Measurements from ENCODE around the gene SHISA9.
"Not testable (repeated sequence)": the region's sequence is repeated elsewhere in the genome, so short reads cannot be mapped to it uniquely, and the experiment has no call there.

Gene SHISA9

DNA sequence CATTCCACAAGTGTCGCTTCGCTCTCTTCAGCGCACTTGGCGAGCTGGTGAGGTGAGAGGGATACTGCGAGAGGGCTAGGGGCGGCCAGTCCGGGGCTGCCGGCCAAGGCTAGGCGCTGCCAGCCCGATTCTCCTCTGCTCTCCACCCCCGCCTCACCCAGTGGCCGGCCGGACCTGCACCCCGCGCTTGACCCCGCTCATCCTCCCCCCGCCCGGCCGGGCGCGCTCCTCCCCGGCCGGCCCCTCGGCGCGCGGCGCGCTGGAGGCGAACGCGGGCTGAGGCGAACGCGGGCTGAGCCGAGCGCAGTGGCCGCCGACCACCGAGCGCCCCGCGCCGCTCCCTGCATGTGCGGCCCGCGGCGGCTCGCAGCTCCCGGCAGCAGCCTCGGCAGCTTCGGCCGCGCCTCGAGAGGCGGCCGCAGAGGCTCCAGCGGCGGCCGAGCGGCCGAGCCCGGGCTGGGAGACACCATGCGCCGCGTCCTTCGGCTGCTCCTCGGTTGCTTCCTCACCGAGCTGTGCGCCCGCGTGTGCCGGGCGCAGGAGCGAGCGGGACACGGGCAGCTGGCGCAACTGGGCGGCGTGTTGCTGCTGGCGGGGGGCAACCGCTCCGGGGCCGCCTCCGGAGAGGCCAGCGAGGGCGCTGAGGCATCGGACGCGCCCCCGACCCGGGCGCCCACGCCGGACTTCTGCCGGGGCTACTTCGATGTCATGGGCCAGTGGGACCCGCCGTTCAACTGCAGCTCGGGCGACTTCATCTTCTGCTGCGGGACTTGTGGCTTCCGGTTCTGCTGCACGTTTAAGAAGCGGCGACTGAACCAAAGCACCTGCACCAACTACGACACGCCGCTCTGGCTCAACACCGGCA is at the start of gene SHISA9:
TSS of gene SHISA9 (plus strand) at position 2 of the 865 bp plus-strand sequence.
- no peak within 1 kb of the TSS for H3K4me3 Mint-ChIP-seq
- no peak for DNase-seq (ENCODE audit: low spot score in 2 of 2)
- no peak for ATAC-seq (replicated peaks; ENCODE audit: extremely low read depth, poor library complexity, severe bottlenecking)
- H3K9me3 Mint-ChIP-seq, result no peaks in the 10 kb centered on the region
- H3K4me1 Mint-ChIP-seq, result no peaks in the 10 kb centered on the region
- H3K36me3 Mint-ChIP-seq (ENCODE audit: insufficient read depth), result no peaks in the 10 kb centered on the region
- peaks cover 60% of the 10 kb centered on the region for H3K27me3 Mint-ChIP-seq
- H3K27ac Mint-ChIP-seq (ENCODE audit: low read depth), result no peak within 1 kb of the TSS

DNA sequence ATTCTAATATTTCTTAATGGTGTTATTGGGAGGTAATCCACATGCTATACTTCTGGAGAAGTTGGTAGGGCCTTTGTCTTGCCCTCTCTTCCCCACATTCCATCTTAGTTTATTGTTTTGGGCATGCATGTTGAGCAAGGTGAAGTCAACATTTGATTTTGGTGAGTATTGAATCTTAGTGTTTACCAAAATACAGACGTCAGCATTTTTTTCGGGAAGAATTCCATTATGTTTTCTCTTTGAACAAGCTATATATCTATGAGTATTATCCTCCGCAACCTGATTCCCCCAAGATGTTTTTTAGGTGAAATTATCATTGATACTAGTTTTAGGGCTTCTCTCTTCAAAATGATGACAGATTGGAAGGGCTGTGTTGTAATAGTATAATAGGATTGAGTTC is 47.4 kb upstream of the SHISA9 start:
- H3K27me3 Mint-ChIP-seq, result peaks cover 25% of the 10 kb centered on the region
- peaks cover 2% of the 10 kb centered on the region for H3K36me3 Mint-ChIP-seq (ENCODE audit: insufficient read depth)
- ATAC-seq (replicated peaks; ENCODE audit: extremely low read depth, poor library complexity, severe bottlenecking) (no peak), DNase-seq (ENCODE audit: low spot score in 2 of 2) (no peak)
- H3K27ac Mint-ChIP-seq (ENCODE audit: low read depth), result no peak overlapping the region
- no peaks in the 10 kb centered on the region for H3K4me1 Mint-ChIP-seq
- no peak overlapping the region for H3K4me3 Mint-ChIP-seq
- peaks cover 7% of the 10 kb centered on the region for H3K9me3 Mint-ChIP-seq

- DNase-seq (ENCODE audit: low spot score in 2 of 2); H3K4me3 Mint-ChIP-seq; ATAC-seq (replicated peaks; ENCODE audit: extremely low read depth, poor library complexity, severe bottlenecking); H3K27ac Mint-ChIP-seq (ENCODE audit: low read depth); H3K36me3 Mint-ChIP-seq (ENCODE audit: insufficient read depth); H3K4me1 Mint-ChIP-seq; H3K9me3 Mint-ChIP-seq: not testable (repeated sequence)
- peaks cover 19% of the 10 kb centered on the region for H3K27me3 Mint-ChIP-seq
These were observed 44.0 kb upstream of the SHISA9 start for GRCh38 chr16:12857435-12857834.

- Mint-ChIP-seq H3K4me1 (no peaks in the 10 kb centered on the region), H3K4me3 (no peak overlapping the region), H3K36me3 (ENCODE audit: insufficient read depth) (peaks cover 2% of the 10 kb centered on the region), H3K9me3 (peaks cover 3% of the 10 kb centered on the region), H3K27ac (ENCODE audit: low read depth) (no peak overlapping the region), H3K27me3 (peaks cover 34% of the 10 kb centered on the region)
- ATAC-seq (replicated peaks; ENCODE audit: extremely low read depth, poor library complexity, severe bottlenecking) (no peak), DNase-seq (ENCODE audit: low spot score in 2 of 2) (no peak)
These were observed 39.1 kb upstream of the SHISA9 start for GRCh38 chr16:12862327-12862726.

DNA sequence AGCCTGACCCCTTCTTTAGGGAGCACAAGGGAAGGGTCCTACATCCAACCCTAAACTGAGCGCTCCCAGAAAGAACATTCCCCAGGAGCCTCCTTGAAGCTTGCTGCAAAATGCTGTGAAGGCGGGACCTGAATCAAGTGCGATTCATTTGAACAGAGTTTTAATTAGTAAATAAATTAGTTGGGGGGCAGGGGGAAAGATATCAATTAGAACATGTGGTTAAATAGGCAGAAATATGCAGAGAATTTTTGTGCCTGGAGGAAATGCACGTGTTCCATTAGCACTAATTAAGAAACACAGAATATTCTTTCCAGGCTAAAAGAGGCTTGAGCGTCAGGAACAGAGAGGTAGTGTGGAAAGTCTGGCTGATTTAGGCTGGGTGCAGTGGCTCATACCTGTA is 38.5 kb upstream of the SHISA9 start:
- DNase-seq (ENCODE audit: low spot score in 2 of 2) (no peak), ATAC-seq (replicated peaks; ENCODE audit: extremely low read depth, poor library complexity, severe bottlenecking) (no peak)
- H3K9me3 Mint-ChIP-seq, result no peaks in the 10 kb centered on the region
- H3K27ac Mint-ChIP-seq (ENCODE audit: low read depth), result no peak overlapping the region
- H3K36me3 Mint-ChIP-seq (ENCODE audit: insufficient read depth), result peaks cover 2% of the 10 kb centered on the region
- H3K4me1 Mint-ChIP-seq, result no peaks in the 10 kb centered on the region
- H3K4me3 Mint-ChIP-seq, result no peak overlapping the region
- H3K27me3 Mint-ChIP-seq, result peaks cover 34% of the 10 kb centered on the region

DNA sequence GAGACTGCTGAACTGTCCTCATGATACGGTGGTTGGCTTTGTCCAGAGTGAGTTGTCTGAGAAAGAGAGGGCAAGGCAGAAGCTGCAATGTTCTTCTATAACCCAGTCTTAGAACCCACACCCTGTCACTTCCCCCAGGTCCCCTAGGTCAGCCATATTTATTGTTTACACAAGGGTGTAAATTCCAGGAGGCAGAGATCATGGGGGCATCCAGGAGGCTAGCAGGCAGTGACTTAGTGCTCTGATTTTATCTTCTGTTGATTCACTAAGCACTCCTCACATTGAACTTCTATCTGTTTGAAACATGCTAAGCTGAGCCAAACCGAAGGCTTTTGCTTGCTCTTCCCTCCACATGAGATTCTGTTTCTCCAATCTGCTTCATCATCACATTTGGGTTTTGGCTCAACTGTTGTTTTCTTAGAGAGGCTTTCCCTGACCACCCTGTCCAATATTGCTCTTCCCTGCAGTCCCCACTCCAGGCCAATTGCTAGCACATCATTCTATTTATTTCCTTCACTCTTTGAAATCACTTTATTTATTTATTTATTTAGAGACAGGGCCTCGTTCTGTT is 34.3 kb upstream of the SHISA9 start:
- DNase-seq (ENCODE audit: low spot score in 2 of 2), result no peak
- Mint-ChIP-seq H3K4me3 (no peak overlapping the region), H3K4me1 (no peaks in the 10 kb centered on the region), H3K36me3 (ENCODE audit: insufficient read depth) (no peaks in the 10 kb centered on the region), H3K27me3 (peaks cover 38% of the 10 kb centered on the region), H3K27ac (ENCODE audit: low read depth) (no peak overlapping the region), H3K9me3 (no peaks in the 10 kb centered on the region)
- ATAC-seq (replicated peaks; ENCODE audit: extremely low read depth, poor library complexity, severe bottlenecking), result no peak

GRCh38 chr16:12868169-12868568 is 33.2 kb upstream of the SHISA9 start:
- Mint-ChIP-seq H3K36me3 (ENCODE audit: insufficient read depth) (no peaks in the 10 kb centered on the region), H3K27me3 (peaks cover 27% of the 10 kb centered on the region), H3K27ac (ENCODE audit: low read depth) (no peak overlapping the region), H3K4me3 (no peak overlapping the region), H3K4me1 (no peaks in the 10 kb centered on the region), H3K9me3 (no peaks in the 10 kb centered on the region)
- DNase-seq (ENCODE audit: low spot score in 2 of 2) (no peak), ATAC-seq (replicated peaks; ENCODE audit: extremely low read depth, poor library complexity, severe bottlenecking) (no peak)

- Mint-ChIP-seq H3K4me3 (no peak overlapping the region), H3K36me3 (ENCODE audit: insufficient read depth) (no peaks in the 10 kb centered on the region), H3K4me1 (no peaks in the 10 kb centered on the region), H3K9me3 (no peaks in the 10 kb centered on the region), H3K27me3 (peaks cover 26% of the 10 kb centered on the region), H3K27ac (ENCODE audit: low read depth) (no peak overlapping the region)
- no peak for DNase-seq (ENCODE audit: low spot score in 2 of 2)
- ATAC-seq (replicated peaks; ENCODE audit: extremely low read depth, poor library complexity, severe bottlenecking), result no peak
These were observed 32.6 kb upstream of the SHISA9 start for GRCh38 chr16:12868788-12869187.

DNA sequence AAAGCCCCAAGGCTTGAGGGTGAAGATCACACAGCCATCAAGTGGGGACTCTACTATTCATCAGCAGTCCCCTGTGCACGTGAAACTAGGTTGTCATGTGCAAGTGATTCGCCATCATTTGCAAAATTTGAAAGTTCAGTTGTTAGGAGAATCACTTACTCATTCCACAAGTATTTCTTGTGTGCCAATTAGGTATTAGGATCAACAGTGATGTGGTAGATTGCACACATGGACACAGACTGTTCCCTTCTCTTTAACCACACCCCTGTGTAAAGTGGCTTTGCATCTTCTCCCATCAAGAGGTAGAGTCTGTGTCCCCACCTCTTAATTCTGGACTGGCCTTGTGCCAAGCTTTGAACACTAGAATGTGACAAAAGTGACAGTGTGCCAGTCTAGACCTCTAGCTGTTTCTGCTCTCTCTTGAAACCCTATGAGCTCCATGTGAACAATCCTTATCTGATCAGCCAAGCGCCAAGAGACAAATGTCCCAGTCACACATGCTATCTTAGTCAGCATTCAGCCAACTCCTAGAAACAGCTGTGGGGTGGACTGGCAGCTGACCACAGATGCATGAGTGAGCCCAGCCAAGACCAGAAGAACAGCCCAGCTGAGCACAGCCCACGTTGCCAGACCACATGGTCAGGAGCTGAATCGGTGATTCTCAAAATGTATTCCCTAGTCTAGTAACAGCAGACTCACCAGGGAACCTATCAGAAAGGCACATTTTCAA is 31.5 kb upstream of the SHISA9 start:
- no peak overlapping the region for H3K4me3 Mint-ChIP-seq
- no peak overlapping the region for H3K27ac Mint-ChIP-seq (ENCODE audit: low read depth)
- no peaks in the 10 kb centered on the region for H3K4me1 Mint-ChIP-seq
- ATAC-seq (replicated peaks; ENCODE audit: extremely low read depth, poor library complexity, severe bottlenecking), result no peak
- H3K36me3 Mint-ChIP-seq (ENCODE audit: insufficient read depth), result no peaks in the 10 kb centered on the region
- no peaks in the 10 kb centered on the region for H3K9me3 Mint-ChIP-seq
- H3K27me3 Mint-ChIP-seq, result peaks cover 26% of the 10 kb centered on the region
- DNase-seq (ENCODE audit: low spot score in 2 of 2), result no peak

DNA sequence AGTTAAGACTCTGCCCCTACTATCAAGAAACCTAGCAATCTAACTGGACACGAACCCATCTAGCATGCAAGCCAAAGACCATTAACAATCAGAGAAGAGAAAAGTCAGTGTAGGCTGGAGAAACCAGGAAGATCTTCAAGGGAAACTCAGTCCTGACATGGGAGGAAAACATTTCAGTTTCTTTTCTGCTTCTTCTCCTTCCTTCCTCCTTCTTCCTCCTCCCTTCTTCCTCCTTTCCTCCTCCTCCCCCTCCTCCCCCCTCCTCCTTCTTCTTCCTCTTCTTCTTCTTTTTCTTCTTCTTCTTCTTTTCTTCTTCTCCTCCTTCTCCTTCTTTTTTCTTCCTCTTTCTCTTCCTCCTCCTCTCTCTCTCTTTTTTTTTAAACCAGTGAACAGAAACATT is 29.6 kb upstream of the SHISA9 start:
- ATAC-seq (replicated peaks; ENCODE audit: extremely low read depth, poor library complexity, severe bottlenecking) (no peak), DNase-seq (ENCODE audit: low spot score in 2 of 2) (no peak)
- Mint-ChIP-seq H3K4me1 (no peaks in the 10 kb centered on the region), H3K36me3 (ENCODE audit: insufficient read depth) (no peaks in the 10 kb centered on the region), H3K4me3 (no peak overlapping the region), H3K9me3 (no peaks in the 10 kb centered on the region), H3K27me3 (peaks cover 15% of the 10 kb centered on the region), H3K27ac (ENCODE audit: low read depth) (no peak overlapping the region)

DNA sequence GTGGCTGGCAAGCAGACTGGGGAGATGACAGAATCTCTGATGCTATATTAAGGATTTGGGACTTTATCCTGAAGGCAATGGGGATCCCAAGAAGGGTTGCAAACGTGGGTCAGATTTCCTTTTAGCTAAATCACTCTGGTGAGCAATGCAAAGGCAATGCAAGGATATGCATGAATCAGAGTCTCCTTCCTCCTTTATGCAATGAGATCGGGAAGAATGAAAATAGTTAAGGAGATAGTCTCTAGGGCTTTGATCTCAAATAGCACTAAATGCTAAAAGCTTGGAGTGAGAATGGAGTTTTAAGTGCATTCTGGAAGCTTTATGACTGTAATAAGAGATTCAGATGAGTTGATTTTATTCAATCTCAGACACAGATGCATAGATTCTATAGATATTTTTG is 27.2 kb upstream of the SHISA9 start:
- Mint-ChIP-seq H3K4me1 (no peaks in the 10 kb centered on the region), H3K27me3 (peaks cover 28% of the 10 kb centered on the region), H3K9me3 (no peaks in the 10 kb centered on the region), H3K36me3 (ENCODE audit: insufficient read depth) (no peaks in the 10 kb centered on the region), H3K27ac (ENCODE audit: low read depth) (no peak overlapping the region), H3K4me3 (no peak overlapping the region)
- no peak for DNase-seq (ENCODE audit: low spot score in 2 of 2)
- no peak for ATAC-seq (replicated peaks; ENCODE audit: extremely low read depth, poor library complexity, severe bottlenecking)

DNA sequence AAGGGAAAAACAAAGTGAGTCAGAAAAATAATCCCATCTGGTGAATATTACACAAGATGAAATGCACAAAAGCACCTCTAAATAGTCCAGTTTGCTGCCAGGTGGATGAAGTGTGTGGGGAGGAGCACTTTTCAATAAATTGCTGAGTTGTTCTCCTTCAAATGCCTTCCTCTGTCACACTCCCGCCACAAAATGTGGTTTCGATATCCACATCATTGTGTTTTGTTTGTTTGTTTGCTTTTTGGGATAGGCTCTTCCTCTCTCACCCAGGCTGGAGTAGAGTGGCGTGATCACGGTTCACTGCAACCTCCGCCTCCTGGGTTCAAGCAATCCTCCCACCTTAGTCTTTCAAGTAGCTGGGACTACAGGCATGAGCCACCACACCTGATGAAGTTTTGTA is 24.6 kb upstream of the SHISA9 start:
- no peaks in the 10 kb centered on the region for H3K4me1 Mint-ChIP-seq
- H3K27me3 Mint-ChIP-seq, result peaks cover 17% of the 10 kb centered on the region
- H3K27ac Mint-ChIP-seq (ENCODE audit: low read depth), result no peak overlapping the region

GRCh38 chr16:12878973-12879372 is 22.4 kb upstream of the SHISA9 start:
- H3K27ac Mint-ChIP-seq (ENCODE audit: low read depth), result no peak overlapping the region

More for the DNA sequence above, 24.6 kb upstream of the SHISA9 start:
- DNase-seq (ENCODE audit: low spot score in 2 of 2) (no peak), ATAC-seq (replicated peaks; ENCODE audit: extremely low read depth, poor library complexity, severe bottlenecking) (no peak)
- H3K36me3 Mint-ChIP-seq (ENCODE audit: insufficient read depth), result no peaks in the 10 kb centered on the region
- H3K9me3 Mint-ChIP-seq, result no peaks in the 10 kb centered on the region
- no peak overlapping the region for H3K4me3 Mint-ChIP-seq

More at GRCh38 chr16:12878973-12879372, 22.4 kb upstream of the SHISA9 start:
- Mint-ChIP-seq H3K4me3 (no peak overlapping the region), H3K27me3 (peaks cover 17% of the 10 kb centered on the region), H3K4me1 (no peaks in the 10 kb centered on the region), H3K36me3 (ENCODE audit: insufficient read depth) (no peaks in the 10 kb centered on the region), H3K9me3 (no peaks in the 10 kb centered on the region)
- no peak for ATAC-seq (replicated peaks; ENCODE audit: extremely low read depth, poor library complexity, severe bottlenecking)
- no peak for DNase-seq (ENCODE audit: low spot score in 2 of 2)

All from central memory CD8-positive, alpha-beta T cell (primary cell).